PC-3 (cell line): ENCODE data around the gene C1orf105. TPM values are rescaled to one million over a fixed set of nuclear protein-coding genes. Genes with fewer than 3 reads are reported as not detected.

Experiments
- ATAC-seq: fragments of 200-7000 bp; cut with Tn5 transposase; 2 replicates; pipeline ENCODE4 v1.9.1; 2020; ENCODE audit warnings: mild to moderate bottlenecking, moderate library complexity
- BruUV-seq: library from RNA; stranded (reverse); fragments of 400-500 nt; replicated peaks from 2 replicates; lab custom pipeline; 2021; lab: Mats Ljungman, UMichigan
- CTCF ChIA-PET: fragments of 300-600 bp; sonication (Branson Sonifier 250); formaldehyde crosslinking; loops from one replicate; lab custom pipeline; 2022; ENCODE audit warnings: antibody characterized with exemption; lab: Charles Lee
- POLR2A ChIA-PET: fragments of 300-600 bp; sonication (Branson Sonifier 250); formaldehyde crosslinking; loops from one replicate; lab custom pipeline; 2022; ENCODE audit warnings: antibody characterized with exemption; ENCODE audit not compliant: unreplicated experiment; lab: Charles Lee
- DNase-seq: peaks from one replicate; pipeline ENCODE4 v3.0.0-alpha.2; 2015
- H2AFZ ChIP-seq: fragments of 300-600 bp; sonication (generic); 2 replicates; pipeline ENCODE4 v1.6.0; 2016; ENCODE audit warnings: antibody characterized with exemption, low read length
- H3F3A ChIP-seq: fragments of 300-600 bp; sonication (generic); one replicate; pipeline ENCODE4 v1.6.0; 2017; ENCODE audit warnings: antibody characterized with exemption, low read length, control low read depth, mild to moderate bottlenecking; ENCODE audit not compliant: unreplicated experiment
- H3K27ac ChIP-seq: fragments of 300-600 bp; sonication (generic); 2 replicates; pipeline ENCODE4 v1.5.1; 2016; ENCODE audit warnings: mild to moderate bottlenecking, low read length
- H3K27me3 ChIP-seq: fragments of 300-600 bp; sonication (generic); 2 replicates; pipeline ENCODE4 v1.6.1; 2016; ENCODE audit warnings: low read length, mixed read lengths
- H3K36me3 ChIP-seq: fragments of 300-600 bp; sonication (generic); 2 replicates; pipeline ENCODE4 v1.6.1; 2016; ENCODE audit warnings: low read depth, mixed run types, low read length, mixed read lengths
- H3K4me1 ChIP-seq: fragments of 300-600 bp; sonication (generic); 2 replicates; pipeline ENCODE4 v1.5.1; 2016; ENCODE audit warnings: low read length; ENCODE audit not compliant: insufficient read depth
- H3K4me2 ChIP-seq: fragments of 300-600 bp; sonication (generic); 2 replicates; pipeline ENCODE4 v1.6.0; 2016; ENCODE audit warnings: low read length
- H3K4me3 ChIP-seq: fragments of 300-600 bp; sonication (generic); 2 replicates; pipeline ENCODE4 v1.5.1; 2016; ENCODE audit warnings: mild to moderate bottlenecking, low read length, mixed read lengths
- H3K79me2 ChIP-seq: fragments of 300-600 bp; sonication (generic); 2 replicates; pipeline ENCODE4 v1.6.1; 2017; ENCODE audit warnings: low read length, mixed read lengths
- H3K9ac ChIP-seq: fragments of 300-600 bp; sonication (generic); 2 replicates; pipeline ENCODE4 v1.6.0; 2016; ENCODE audit warnings: mild to moderate bottlenecking, low read length
- H3K9me2 ChIP-seq: fragments of 300-600 bp; sonication (generic); replicated peaks from 2 replicates; pipeline ENCODE4 v1.6.1; 2016; ENCODE audit warnings: mixed run types, low read length, mixed read lengths
- H3K9me3 ChIP-seq: fragments of 300-600 bp; sonication (generic); 2 replicates; pipeline ENCODE4 v1.6.1; 2016; ENCODE audit warnings: low read length, mixed read lengths
- H4K20me1 ChIP-seq: fragments of 300-600 bp; sonication (generic); 2 replicates; pipeline ENCODE4 v1.6.1; 2016; ENCODE audit warnings: low read length, mixed read lengths
- CTCF ChIP-seq: fragments of 300-600 bp; sonication (generic); conservative IDR thresholded peaks from 2 replicates; pipeline ENCODE4 v1.5.1; 2017; ENCODE audit warnings: antibody characterized with exemption, low read depth, mild to moderate bottlenecking, low read length
- EZH2 ChIP-seq: fragments of 300-600 bp; sonication (generic); IDR thresholded peaks from one replicate; pipeline ENCODE4 v1.6.1; 2017; ENCODE audit warnings: antibody characterized with exemption, mild to moderate bottlenecking, low read length; ENCODE audit not compliant: unreplicated experiment
- EZH2phosphoT487 ChIP-seq: fragments of 300-600 bp; sonication (generic); IDR thresholded peaks from 2 replicates; pipeline ENCODE4 v1.6.1; 2018; ENCODE audit warnings: mild to moderate bottlenecking, antibody characterized with exemption, low read length, borderline replicate concordance
- intact Hi-C: fragments of 100-400 bp; cut with micrococcal nuclease; formaldehyde crosslinking; loops from 2 replicates; pipeline ENCODE4 v1.9.0; 2023
- total RNA-seq: library from RNA; depleted of rRNA; stranded (reverse); fragments of >200 nt; gene quantifications from 2 replicates; pipeline ENCODE4 v1.2.3, GENCODE V29; 2014

Gene C1orf105
- total RNA-seq, 1 experiment from 2014 or later = not detected

- ChIA-PET CTCF (interaction anchor here (0.6 to 1.4 kb wide), 6 partner anchors 15 to 773 kb away, joined by 3 to 13 read pairs (median 5); no protein-coding TSS in a partner anchor), POLR2A (interaction anchor here (1.1 kb wide), 1 partner anchor 13 kb away, joined by 3 read pairs; the partner anchor contains the start of gene PIGC)
- Histone ChIP-seq H3K79me2 (no peaks in the 10 kb centered on the region), H3K36me3 (no peaks in the 10 kb centered on the region), H3K9ac (no peak overlapping the region), H3K4me3 (no peak overlapping the region), H3F3A (no peaks in the 10 kb centered on the region), H3K4me2 (no peak overlapping the region), H2AFZ (no peak overlapping the region), H3K9me3 (no peaks in the 10 kb centered on the region), H4K20me1 (no peaks in the 10 kb centered on the region), H3K9me2 (no peaks in the 10 kb centered on the region), H3K4me1 (peaks cover 20% of the 10 kb centered on the region), H3K27me3 (no peaks in the 10 kb centered on the region), H3K27ac (no peak overlapping the region)
- DNase-seq (no peak), ATAC-seq (no peak)
- TF ChIP-seq EZH2 = no peak
- no peak for TF ChIP-seq CTCF
- no peak for TF ChIP-seq EZH2phosphoT487
- BruUV-seq = no TSS peak
- intact Hi-C loops = no loop called here
Observed at GRCh38 chr1:172430128-172430454, 9.6 kb downstream of the C1orf105 start.

GRCh38 chr1:172431204-172431603 is 10.7 kb downstream of the C1orf105 start:
- H2AFZ ChIP-seq = no peak overlapping the region
- no peaks in the 10 kb centered on the region for H3K9me2 ChIP-seq
- H3K27me3 ChIP-seq = no peaks in the 10 kb centered on the region
- ChIA-PET POLR2A (no interaction called here), CTCF (interaction anchor here (0.7 to 1.4 kb wide), 3 partner anchors 13 to 429 kb away, joined by 3 to 7 read pairs (median 3); no protein-coding TSS in a partner anchor)
- no peak overlapping the region for H3K27ac ChIP-seq
- intact Hi-C loops = no loop called here
- no peak overlapping the region for H3K4me3 ChIP-seq
- peak overlapping the region; percentile 58; the same call in 1 of the 2 replicates for H3K4me2 ChIP-seq
- no peaks in the 10 kb centered on the region for H3K9me3 ChIP-seq
- TF ChIP-seq EZH2phosphoT487 = no peak
- TF ChIP-seq CTCF = no peak
- no peak for TF ChIP-seq EZH2
- ATAC-seq (no peak), DNase-seq (no peak)
- no peaks in the 10 kb centered on the region for H4K20me1 ChIP-seq
- peaks cover 20% of the 10 kb centered on the region for H3K4me1 ChIP-seq
- H3K9ac ChIP-seq = no peak overlapping the region
- no peaks in the 10 kb centered on the region for H3K36me3 ChIP-seq
- no peaks in the 10 kb centered on the region for H3F3A ChIP-seq
- no TSS peak for BruUV-seq
- H3K79me2 ChIP-seq = no peaks in the 10 kb centered on the region

GRCh38 chr1:172431721-172432192 is 11.3 kb downstream of the C1orf105 start:
- peak overlapping the region; percentile 66 for H3K27ac ChIP-seq
- H3K9ac ChIP-seq = 0 out of 2 replicates have a peak overlapping the region, but pooled peaks have one; percentile 2
- POLR2A ChIA-PET = no interaction called here

More at GRCh38 chr1:172431721-172432192, 11.3 kb downstream of the C1orf105 start:
- Histone ChIP-seq H3K9me3 (no peaks in the 10 kb centered on the region), H3K4me1 (peaks cover 20% of the 10 kb centered on the region), H3K27me3 (no peaks in the 10 kb centered on the region), H3K4me3 (peak overlapping the region; percentile 19; the same call in 1 of the 2 replicates), H3K4me2 (peak overlapping the region; percentile 58), H3K9me2 (no peaks in the 10 kb centered on the region), H3K79me2 (no peaks in the 10 kb centered on the region), H2AFZ (peak overlapping the region; percentile 64), H4K20me1 (no peaks in the 10 kb centered on the region), H3F3A (no peaks in the 10 kb centered on the region), H3K36me3 (no peaks in the 10 kb centered on the region)
- intact Hi-C loops = no loop called here
- ATAC-seq (peak; percentile 34), DNase-seq (peak; percentile 98)
- CTCF ChIA-PET = interaction anchor here (0.7 to 1.4 kb wide), 2 partner anchors 13 to 429 kb away, joined by 3 to 7 read pairs; no protein-coding TSS in a partner anchor
- BruUV-seq = no TSS peak
- TF ChIP-seq EZH2phosphoT487 (no peak), CTCF (no peak), EZH2 (no peak)
